Naive thymus-derived CD4-positive, alpha-beta T cell (primary cell): ENCODE measurements around the gene MARS1. TPM values are rescaled to one million over a fixed set of nuclear protein-coding genes. Genes with fewer than 3 reads are reported as not detected.

Experiments used
- ATAC-seq: fragments of 150-1000 bp; cut with Tn5 transposase; 2 replicates; pipeline ENCODE4 v1.10.0; 2021; ENCODE audit warnings: mild to moderate bottlenecking, moderate library complexity
- CTCF ChIA-PET: fragments of 350-600 bp; sonication (Branson Sonifier 250); formaldehyde crosslinking; loops from one replicate; lab custom pipeline; 2021; ENCODE audit warnings: antibody characterized with exemption; lab: Charles Lee
- POLR2A ChIA-PET: fragments of 350-600 bp; sonication (Branson Sonifier 250); formaldehyde crosslinking; loops from one replicate; lab custom pipeline; 2021; ENCODE audit warnings: antibody characterized with exemption, inconsistent platforms; lab: Charles Lee
- DNase-seq, 9 donors: peaks; one replicate each; pipeline versions ENCODE4 v3.0.0 to v3.0.0-alpha.2; 2020 to 2022; ENCODE audit warnings: mixed read lengths in 1 of 9
- H3K27ac ChIP-seq: one replicate; pipeline ENCODE4 v1.7.0; 2013; ENCODE audit warnings: mild to moderate bottlenecking, low read depth, low read length, moderate library complexity
- H3K27me3 ChIP-seq, 2 donors: one replicate each; pipeline ENCODE4 v1.7.0; 2013; ENCODE audit warnings: low read length in 2 of 2, mild to moderate bottlenecking in 2 of 2, moderate library complexity in 2 of 2; ENCODE audit not compliant: control insufficient read depth in 2 of 2, insufficient read depth in 2 of 2
- H3K36me3 ChIP-seq, 3 experiments: 1 replicate in 2 of 3; 2 replicates in 1 of 3; pipeline ENCODE4 v1.7.0; 2013; ENCODE audit warnings: low read length in 3 of 3, mild to moderate bottlenecking in 3 of 3, moderate library complexity in 1 of 3; ENCODE audit not compliant: insufficient read depth in 3 of 3, control insufficient read depth in 2 of 3
- H3K4me1 ChIP-seq, 2 donors: one replicate each; pipeline ENCODE4 v1.7.0; 2013; ENCODE audit warnings: low read length in 2 of 2, mild to moderate bottlenecking in 2 of 2, moderate library complexity in 1 of 2; ENCODE audit not compliant: control insufficient read depth in 2 of 2, insufficient read depth in 2 of 2
- H3K4me3 ChIP-seq: 2 replicates; pipeline ENCODE4 v1.7.0; 2013; ENCODE audit warnings: mild to moderate bottlenecking, low read length
- H3K9me3 ChIP-seq, 3 experiments: 1 replicate in 2 of 3; 2 replicates in 1 of 3; pipeline ENCODE4 v1.7.0; 2013; ENCODE audit warnings: low read length in 3 of 3; ENCODE audit not compliant: control insufficient read depth in 2 of 3
- H3K27ac Mint-ChIP-seq, 9 donors: one replicate each; pipeline ENCODE4 v1.8.0; 2020 to 2022; ENCODE audit warnings: mixed read lengths in 9 of 9, mild to moderate bottlenecking in 8 of 9, moderate library complexity in 5 of 9, inconsistent platforms in 2 of 9
- H3K27me3 Mint-ChIP-seq, 5 donors: one replicate each; pipeline ENCODE4 v1.8.0; 2021 to 2022; ENCODE audit warnings: mixed read lengths in 5 of 5, mild to moderate bottlenecking in 1 of 5
- H3K36me3 Mint-ChIP-seq, 5 donors: one replicate each; pipeline ENCODE4 v1.8.0; 2020 to 2022; ENCODE audit warnings: mixed read lengths in 5 of 5, mild to moderate bottlenecking in 3 of 5, inconsistent platforms in 1 of 5
- H3K4me1 Mint-ChIP-seq, 7 donors: one replicate each; pipeline ENCODE4 v1.8.0; 2020 to 2022; ENCODE audit warnings: mixed read lengths in 7 of 7, mild to moderate bottlenecking in 3 of 7, inconsistent platforms in 1 of 7
- H3K4me3 Mint-ChIP-seq, 10 donors: one replicate each; pipeline ENCODE4 v1.8.0; 2020 to 2022; ENCODE audit warnings: mild to moderate bottlenecking in 10 of 10, mixed read lengths in 10 of 10, moderate library complexity in 6 of 10, inconsistent platforms in 2 of 10
- H3K9me3 Mint-ChIP-seq, 11 donors: one replicate each; pipeline ENCODE4 v1.8.0; 2020 to 2022; ENCODE audit warnings: mixed read lengths in 11 of 11, mild to moderate bottlenecking in 4 of 11, inconsistent platforms in 1 of 11, moderate library complexity in 1 of 11
- intact Hi-C, 2 donors: fragments of 100-400 bp; cut with micrococcal nuclease; formaldehyde crosslinking; loops; one replicate each; pipeline ENCODE4 v1.15.1; 2023
- polyA plus RNA-seq, 2 donors: library from polyadenylated mRNA; unstranded; fragments of 300-500 nt; fragmentation: Illumina TruSeq; gene quantifications; one replicate each; pipeline ENCODE4 v1.2.3, GENCODE V29; 2021
- total RNA-seq, 6 experiments: library from RNA in 5 of 6; stranded (reverse) in 5 of 6; gene quantifications; 1 replicate in 5 of 6; 2 replicates in 1 of 6; pipeline ENCODE4 v1.2.3 and lab custom pipeline; 2021 to 2026

Gene MARS1
- total and polyA plus RNA-seq, 7 experiments from 2014 or later: 86.0 to 229 (median 184) TPM

- ATAC-seq (no peak), DNase-seq (no peak)
- peak overlapping the region; percentile 35 for H3K27ac ChIP-seq
- ChIA-PET POLR2A (interaction anchor here (0.6 to 1.0 kb wide), 4 partner anchors 20 to 55 kb away, joined by 3 to 5 read pairs (median 4); partner anchors contain the start of gene DCTN2), CTCF (interaction anchor here (1.1 kb wide), 1 partner anchor 45 kb away, joined by 3 read pairs; no protein-coding TSS in a partner anchor)
- no peaks in the 10 kb centered on the region for H3K27me3 ChIP-seq
- H3K4me3 ChIP-seq: no peak overlapping the region
- intact Hi-C loops: loop anchor here in 1 of 2 donors (10.0 kb wide), 1 partner anchor 802 kb away; the partner anchor contains the start of gene NACA
- Mint-ChIP-seq H3K4me1 (peaks cover 23 to 29% (median 27%) of the 10 kb centered on the region in 7 donors), H3K27ac (peak overlapping the region in 1 of 9 donors; percentile 45), H3K27me3 (peaks cover 0 to 3% (median 0%) of the 10 kb centered on the region in 5 donors), H3K36me3 (peaks cover 0 to 15% (median 4%) of the 10 kb centered on the region in 5 donors), H3K9me3 (peaks cover 0 to 5% (median 0%) of the 10 kb centered on the region in 11 donors), H3K4me3 (no peak overlapping the region)
- peaks cover 14 to 18% of the 10 kb centered on the region in 2 donors for H3K4me1 ChIP-seq
- H3K9me3 ChIP-seq: no peaks in the 10 kb centered on the region
- peaks cover 7 to 74% (median 22%) of the 10 kb centered on the region in 3 experiments for H3K36me3 ChIP-seq
Measured at GRCh38 chr12:57526477-57527126, 38.7 kb downstream of the MARS1 start.

GRCh38 chr12:57527184-57527583 is 39.3 kb downstream of the MARS1 start:
- Mint-ChIP-seq H3K27ac (peak overlapping the region in 2 of 9 donors; percentile 45 to 65), H3K36me3 (peaks cover 0 to 20% (median 4%) of the 10 kb centered on the region in 5 donors), H3K4me3 (peak overlapping the region in 1 of 10 donors; percentile 41), H3K9me3 (peaks cover 0 to 5% (median 0%) of the 10 kb centered on the region in 11 donors), H3K27me3 (peaks cover 0 to under 1% (median 0%) of the 10 kb centered on the region in 5 donors), H3K4me1 (peaks cover 17 to 27% (median 21%) of the 10 kb centered on the region in 7 donors)
- H3K27ac ChIP-seq: peak overlapping the region; percentile 35
- no peak for DNase-seq
- H3K9me3 ChIP-seq: no peaks in the 10 kb centered on the region
- H3K4me3 ChIP-seq: no peak overlapping the region
- peaks cover 7 to 80% (median 26%) of the 10 kb centered on the region in 3 experiments for H3K36me3 ChIP-seq
- H3K27me3 ChIP-seq: no peaks in the 10 kb centered on the region
- CTCF ChIA-PET: interaction anchor here (0.6 kb wide), 1 partner anchor 56 kb away, joined by 4 read pairs; no protein-coding TSS in a partner anchor
- ATAC-seq: no peak
- intact Hi-C loops: loop anchor here in 1 of 2 donors (10.0 kb wide), 1 partner anchor 802 kb away; the partner anchor contains the start of gene NACA
- peaks cover 9 to 12% of the 10 kb centered on the region in 2 donors for H3K4me1 ChIP-seq
- POLR2A ChIA-PET: interaction anchor here (0.6 to 1.0 kb wide), 2 partner anchors 20 to 53 kb away, joined by 3 to 5 read pairs; partner anchors contain the start of gene DCTN2

GRCh38 chr12:57528176-57528575 is 40.3 kb downstream of the MARS1 start:
- Histone ChIP-seq H3K27ac (no peak overlapping the region), H3K4me3 (no peak overlapping the region), H3K4me1 (peaks cover 9 to 11% of the 10 kb centered on the region in 2 donors), H3K36me3 (peaks cover 7 to 90% (median 34%) of the 10 kb centered on the region in 3 experiments), H3K27me3 (no peaks in the 10 kb centered on the region), H3K9me3 (no peaks in the 10 kb centered on the region)
- ChIA-PET POLR2A (interaction anchor here (0.9 kb wide), 1 partner anchor 69 kb away, joined by 3 read pairs; no protein-coding TSS in a partner anchor), CTCF (no interaction called here)
- no peak overlapping the region for H3K4me3 Mint-ChIP-seq
- H3K36me3 Mint-ChIP-seq: peaks cover 6 to 30% (median 13%) of the 10 kb centered on the region in 5 donors
- H3K4me1 Mint-ChIP-seq: peaks cover 15 to 25% (median 18%) of the 10 kb centered on the region in 7 donors
- peaks cover 0 to 5% (median 0%) of the 10 kb centered on the region in 11 donors for H3K9me3 Mint-ChIP-seq
- intact Hi-C loops: loop anchor here in 1 of 2 donors (10.0 kb wide), 1 partner anchor 803 kb away; the partner anchor contains the start of gene NACA
- DNase-seq: no peak
- no peak for ATAC-seq
- H3K27me3 Mint-ChIP-seq: no peaks in the 10 kb centered on the region
- H3K27ac Mint-ChIP-seq: peak overlapping the region in 2 of 9 donors; percentile 22 to 59

- H3K36me3 Mint-ChIP-seq: peaks cover 6 to 31% (median 14%) of the 10 kb centered on the region in 5 donors
- no peak overlapping the region for H3K4me3 ChIP-seq
- POLR2A ChIA-PET: interaction anchor here (0.6 to 1.3 kb wide), 5 partner anchors 10 to 131 kb away, joined by 3 to 4 read pairs (median 3); no protein-coding TSS in a partner anchor
Measured at GRCh38 chr12:57528831-57529555, 41.1 kb downstream of the MARS1 start.

GRCh38 chr12:57529831-57530230 is 42.0 kb downstream of the MARS1 start:
- ChIA-PET POLR2A (interaction anchor here (0.6 to 1.3 kb wide), 2 partner anchors 12 to 56 kb away, joined by 3 to 4 read pairs; no protein-coding TSS in a partner anchor), CTCF (interaction anchor here (0.7 kb wide), 1 partner anchor 53 kb away, joined by 3 read pairs; no protein-coding TSS in a partner anchor)
- H3K4me1 Mint-ChIP-seq: peaks cover 0 to 10% (median 3%) of the 10 kb centered on the region in 7 donors
- ATAC-seq (no peak), DNase-seq (no peak)
- H3K36me3 Mint-ChIP-seq: peaks cover 6 to 35% (median 14%) of the 10 kb centered on the region in 5 donors
- no peaks in the 10 kb centered on the region for H3K27me3 Mint-ChIP-seq
- Histone ChIP-seq H3K27ac (no peak overlapping the region), H3K27me3 (no peaks in the 10 kb centered on the region), H3K4me1 (no peaks in the 10 kb centered on the region), H3K9me3 (no peaks in the 10 kb centered on the region), H3K4me3 (no peak overlapping the region), H3K36me3 (peaks cover 10 to 98% (median 34%) of the 10 kb centered on the region in 3 experiments)
- intact Hi-C loops: loop anchor here in 1 of 2 donors (10.0 kb wide), 1 partner anchor 805 kb away; the partner anchor contains the start of gene NACA
- H3K4me3 Mint-ChIP-seq: no peak overlapping the region
- no peaks in the 10 kb centered on the region for H3K9me3 Mint-ChIP-seq
- H3K27ac Mint-ChIP-seq: peak overlapping the region in 3 of 9 donors; percentile 27 to 41 (median 39)

More at GRCh38 chr12:57528831-57529555, 41.1 kb downstream of the MARS1 start:
- Mint-ChIP-seq H3K27me3 (no peaks in the 10 kb centered on the region), H3K27ac (peak overlapping the region in 1 of 9 donors; percentile 76), H3K9me3 (peaks cover 0 to 1% (median 0%) of the 10 kb centered on the region in 11 donors), H3K4me3 (peak overlapping the region in 1 of 10 donors; percentile 25), H3K4me1 (peaks cover 7 to 17% (median 10%) of the 10 kb centered on the region in 7 donors)
- intact Hi-C loops: loop anchor here in 1 of 2 donors (10.0 kb wide), 1 partner anchor 804 kb away; the partner anchor contains the start of gene NACA
- no peaks in the 10 kb centered on the region for H3K9me3 ChIP-seq
- H3K27ac ChIP-seq: no peak overlapping the region
- H3K27me3 ChIP-seq: no peaks in the 10 kb centered on the region
- CTCF ChIA-PET: interaction anchor here (0.7 kb wide), 1 partner anchor 52 kb away, joined by 3 read pairs; no protein-coding TSS in a partner anchor
- peaks cover 10 to 98% (median 34%) of the 10 kb centered on the region in 3 experiments for H3K36me3 ChIP-seq
- DNase-seq: no peak
- H3K4me1 ChIP-seq: peaks cover 2 to 3% of the 10 kb centered on the region in 2 donors
- no peak for ATAC-seq
